ENCODE results near the gene SLIT3. TPM values are rescaled to one million over a fixed set of nuclear protein-coding genes. Genes with fewer than 3 reads are reported as not detected.

Gene SLIT3
- total RNA-seq, 6 experiments from 2014 or later: 0.31 to 1.2 (median 0.65) TPM

GRCh38 chr5:169243651-169244422 is 57.1 kb downstream of the SLIT3 start:
- ATAC-seq: no peak
- no peaks in the 10 kb centered on the region for H3K27me3 ChIP-seq
- 41% methylated on average over 5 of the region's 10 CpGs for WGBS (ENCODE audit: insufficient coverage, low coverage, low lambda C conversion rate, missing lambda C conversion rate)
- H3K36me3 ChIP-seq: no peaks in the 10 kb centered on the region
- H3K9me3 ChIP-seq: no peaks in the 10 kb centered on the region
- no peak for DNase-seq
- H3K4me1 ChIP-seq: no peaks in the 10 kb centered on the region
- no peak overlapping the region for H3K4me3 ChIP-seq
- H3K27ac ChIP-seq: no peak overlapping the region
- TF ChIP-seq CTCF (IDR thresholded peaks at IDR 0.05): no peak
- TF ChIP-seq POLR2A (IDR thresholded peaks at IDR 0.05): no peak
- intact Hi-C loops (cut with DNase I): no loop called here

GRCh38 chr5:169242849-169243186 is 58.1 kb downstream of the SLIT3 start:
- no peak for TF ChIP-seq CTCF (IDR thresholded peaks at IDR 0.05)
- TF ChIP-seq POLR2A (IDR thresholded peaks at IDR 0.05): no peak
- H3K27me3 ChIP-seq: no peaks in the 10 kb centered on the region
- H3K4me1 ChIP-seq: no peaks in the 10 kb centered on the region
- ATAC-seq (no peak), DNase-seq (no peak)
- H3K36me3 ChIP-seq: no peaks in the 10 kb centered on the region
- 81% methylated on average over 2 of the region's 2 CpGs for WGBS (ENCODE audit: insufficient coverage, low coverage, low lambda C conversion rate, missing lambda C conversion rate)
- no peaks in the 10 kb centered on the region for H3K9me3 ChIP-seq
- intact Hi-C loops (cut with DNase I): no loop called here
- no peak overlapping the region for H3K27ac ChIP-seq
- H3K4me3 ChIP-seq: no peak overlapping the region

GRCh38 chr5:169242175-169242848 is 58.6 kb downstream of the SLIT3 start:
- Histone ChIP-seq H3K27me3 (no peaks in the 10 kb centered on the region), H3K4me1 (no peaks in the 10 kb centered on the region), H3K4me3 (no peak overlapping the region), H3K9me3 (no peaks in the 10 kb centered on the region), H3K36me3 (no peaks in the 10 kb centered on the region), H3K27ac (no peak overlapping the region)
- ATAC-seq (no peak), DNase-seq (no peak)
- no peak for TF ChIP-seq CTCF (IDR thresholded peaks at IDR 0.05)
- no peak for TF ChIP-seq POLR2A (IDR thresholded peaks at IDR 0.05)
- intact Hi-C loops (cut with DNase I): no loop called here
- WGBS (ENCODE audit: insufficient coverage, low coverage, low lambda C conversion rate, missing lambda C conversion rate): 33% methylated on average over 4 of the region's 4 CpGs

GRCh38 chr5:169229342-169229892 is 71.5 kb downstream of the SLIT3 start:
- no peak overlapping the region for H3K27ac ChIP-seq
- H3K4me3 ChIP-seq: no peak overlapping the region
- intact Hi-C loops (cut with DNase I): no loop called here
- no peak for TF ChIP-seq CTCF (IDR thresholded peaks at IDR 0.05)
- TF ChIP-seq POLR2A (IDR thresholded peaks at IDR 0.05): no peak
- H3K9me3 ChIP-seq: no peaks in the 10 kb centered on the region
- no peaks in the 10 kb centered on the region for H3K36me3 ChIP-seq
- no peak for ATAC-seq
- no peaks in the 10 kb centered on the region for H3K4me1 ChIP-seq
- no peak for DNase-seq
- WGBS (ENCODE audit: insufficient coverage, low coverage, low lambda C conversion rate, missing lambda C conversion rate): 65% methylated on average over 6 of the region's 6 CpGs
- no peaks in the 10 kb centered on the region for H3K27me3 ChIP-seq

Data from right lobe of liver (tissue), 6 donors.